SK-N-SH (cell line): ENCODE data around the gene TBC1D12. TPM values are rescaled to one million over a fixed set of nuclear protein-coding genes. Genes with fewer than 3 reads are reported as not detected.

Source experiments
- CTCF ChIA-PET: fragments of 300-600, 350-600 bp; formaldehyde crosslinking; extraction: SDS; loops from one replicate; lab custom pipeline; 2021; lab: Yijun Ruan, JAX
- POLR2A ChIA-PET: fragments of 350-600 bp; sonication (Branson Sonifier 250); formaldehyde crosslinking; extraction: SDS; loops from one replicate; lab custom pipeline; 2020; ENCODE audit warnings: antibody characterized with exemption, inconsistent platforms; lab: Yijun Ruan, JAX
- DNase-seq: peaks from one replicate; pipeline ENCODE4 v3.0.0; 2012
- H2AFZ ChIP-seq: fragments of 200-600 bp; sonication (generic); 2 replicates; pipeline ENCODE4 v1.8.1; 2016; ENCODE audit warnings: antibody characterized with exemption, mild to moderate bottlenecking, low read depth
- H3F3A ChIP-seq: fragments of 200-600 bp; sonication (generic); replicated peaks from 2 replicates; pipeline ENCODE3; 2016; ENCODE audit warnings: antibody characterized with exemption, mild to moderate bottlenecking; ENCODE audit not compliant: insufficient read depth
- H3K27ac ChIP-seq, 2 experiments: fragments of 200-500 bp in 1 of 2; fragments of 200-600 bp in 1 of 2; sonication (Bioruptor generic) in 1 of 2; sonication (generic), shearing (Covaris generic) in 1 of 2; 2 replicates each; pipeline versions ENCODE4 v1.5.1 to v1.6.1; 2014 to 2016; ENCODE audit warnings: low read depth in 2 of 2, inconsistent platforms in 1 of 2, low read length in 1 of 2, mild to moderate bottlenecking in 1 of 2, mixed read lengths in 1 of 2
- H3K27me3 ChIP-seq: fragments of 200-600 bp; sonication (generic), shearing (Covaris generic); 2 replicates; pipeline ENCODE4 v1.6.1; 2016; ENCODE audit warnings: mixed run types; ENCODE audit not compliant: insufficient read depth
- H3K36me3 ChIP-seq, 2 experiments: fragments of 200-500 bp in 1 of 2; fragments of 200-600 bp in 1 of 2; sonication (Bioruptor generic) in 1 of 2; sonication (generic) in 1 of 2; replicated peaks in 1 of 2; 2 replicates each; pipeline versions ENCODE3 to v1.5.1; 2014 to 2016; ENCODE audit warnings: low read length in 1 of 2, mild to moderate bottlenecking in 1 of 2; ENCODE audit not compliant: insufficient read depth in 2 of 2, control insufficient read depth in 1 of 2
- H3K4me1 ChIP-seq, 2 experiments: fragments of 200-500 bp in 1 of 2; fragments of 200-600 bp in 1 of 2; sonication (Bioruptor generic) in 1 of 2; sonication (generic), shearing (Covaris generic) in 1 of 2; 2 replicates each; pipeline versions ENCODE4 v1.5.1 to v1.6.1; 2014 to 2016; ENCODE audit warnings: low read depth in 1 of 2, low read length in 1 of 2, mixed run types in 1 of 2; ENCODE audit not compliant: insufficient read depth in 2 of 2, control insufficient read depth in 1 of 2
- H3K4me2 ChIP-seq: fragments of 200-600 bp; sonication (generic), shearing (Covaris generic); 2 replicates; pipeline ENCODE4 v1.6.1; 2017; ENCODE audit warnings: mixed run types
- H3K4me3 ChIP-seq, 2 experiments: fragments of 200-500 bp in 1 of 2; fragments of 200-600 bp in 1 of 2; sonication (Bioruptor generic) in 1 of 2; sonication (generic), shearing (Covaris generic) in 1 of 2; 2 replicates each; pipeline versions ENCODE4 v1.5.1 to v1.8.1; 2014 to 2016; ENCODE audit warnings: low read depth in 2 of 2, inconsistent platforms in 1 of 2, low read length in 1 of 2, mild to moderate bottlenecking in 1 of 2, mixed read lengths in 1 of 2, moderate library complexity in 1 of 2
- H3K79me2 ChIP-seq: fragments of 200-600 bp; sonication (generic); 2 replicates; pipeline ENCODE4 v1.8.1; 2017; ENCODE audit warnings: mild to moderate bottlenecking; ENCODE audit not compliant: insufficient read depth
- H3K9ac ChIP-seq: fragments of 200-600 bp; sonication (generic); 2 replicates; pipeline ENCODE4 v1.6.1; 2017; ENCODE audit warnings: mixed run types
- H3K9me2 ChIP-seq: fragments of 200-600 bp; sonication (generic); 2 replicates; pipeline ENCODE4 v1.6.1; 2017; ENCODE audit warnings: mixed run types
- H3K9me3 ChIP-seq: fragments of 200-600 bp; sonication (generic); 2 replicates; pipeline ENCODE4 v1.6.1; 2017; ENCODE audit warnings: mixed run types, mild to moderate bottlenecking, moderate library complexity
- H4K20me1 ChIP-seq: fragments of 200-600 bp; sonication (generic); 2 replicates; pipeline ENCODE4 v1.6.1; 2017; ENCODE audit warnings: mild to moderate bottlenecking, mixed run types; ENCODE audit not compliant: insufficient read depth
- EZH2phosphoT487 ChIP-seq: fragments of 200-600 bp; sonication (generic); IDR thresholded peaks from 2 replicates; pipeline ENCODE4 v1.6.1; 2017; ENCODE audit warnings: low read depth, mixed run types, mild to moderate bottlenecking, antibody characterized with exemption, moderate library complexity, borderline replicate concordance
- FOSL2 ChIP-seq: IDR thresholded peaks from 2 replicates; pipeline ENCODE4 v1.4.0; 2012; ENCODE audit warnings: low read depth, mild to moderate bottlenecking, moderate library complexity, borderline replicate concordance
- RFX5 ChIP-seq: IDR thresholded peaks from 2 replicates; pipeline ENCODE4 v1.6.1; 2012; ENCODE audit warnings: mild to moderate bottlenecking, improper control_type of control experiment, low read length
- WGBS: methylation state at CpG from one replicate; pipeline ENCODE4 v1.1.6; 2017; ENCODE audit warnings: low lambda C conversion rate; 5-methylcytosine and 5-hydroxymethylcytosine counted together
- polyA plus RNA-seq, 3 experiments: library from polyadenylated mRNA; depleted of rRNA; stranded (reverse); fragments of >200 nt; gene quantifications; 2 replicates each; pipeline ENCODE4 v1.2.3, GENCODE V29; 2012
- TF ChIP-seq, protein P1 (sequence below): IDR thresholded peaks from 2 replicates; pipeline ENCODE4 v1.4.0; 2012; ENCODE audit warnings: low read depth, borderline replicate concordance
- TF ChIP-seq, protein P2 (sequence below): fragments of 200-600 bp; sonication (generic); IDR thresholded peaks from 2 replicates; pipeline ENCODE4 v1.6.1; 2017; ENCODE audit warnings: antibody characterized with exemption, mild to moderate bottlenecking, moderate library complexity
- TF ChIP-seq, protein P3 (sequence below): IDR thresholded peaks from 2 replicates; pipeline ENCODE4 v1.4.0; 2012; ENCODE audit warnings: low read depth
- TF ChIP-seq, protein P4 (sequence below): IDR thresholded peaks from 2 replicates; pipeline ENCODE4; 2012
- TF ChIP-seq, protein P5 (sequence below): IDR thresholded peaks from 2 replicates; pipeline ENCODE4 v1.6.1; 2012; ENCODE audit warnings: mild to moderate bottlenecking, low read depth, low read length, moderate library complexity
- TF ChIP-seq, protein P6 (sequence below): fragments of 150-350 bp; IDR thresholded peaks from 2 replicates; pipeline ENCODE4 v1.6.1; 2017; ENCODE audit warnings: antibody characterized with exemption, low read length, low read depth, borderline replicate concordance

TBC1D12 gene
- polyA plus RNA-seq, 1 of the 3 experiments (the other 2 are of a cell fraction): 1.8 TPM

DNA sequence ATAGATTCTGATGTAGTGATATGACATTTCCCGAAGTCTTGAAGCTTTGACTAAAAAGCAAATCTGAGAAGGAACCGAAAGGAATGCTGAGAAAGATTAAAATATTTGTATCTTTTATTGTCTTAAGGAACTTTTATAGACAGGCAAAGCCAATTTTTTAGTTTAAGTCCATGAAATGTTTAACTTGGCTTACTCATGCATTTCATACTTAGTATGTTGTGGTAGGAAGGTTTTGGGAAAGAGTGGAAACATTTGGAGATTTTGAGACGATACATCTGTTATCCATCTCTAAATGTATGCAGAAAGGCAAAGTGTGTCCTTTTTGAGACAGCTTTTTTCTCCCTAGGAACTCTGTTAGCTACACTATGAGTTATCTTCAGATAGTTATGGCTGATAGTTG, 10.1 kb downstream of the TBC1D12 start:
- no peak overlapping the region for H2AFZ ChIP-seq
- TF ChIP-seq, protein P1, sequence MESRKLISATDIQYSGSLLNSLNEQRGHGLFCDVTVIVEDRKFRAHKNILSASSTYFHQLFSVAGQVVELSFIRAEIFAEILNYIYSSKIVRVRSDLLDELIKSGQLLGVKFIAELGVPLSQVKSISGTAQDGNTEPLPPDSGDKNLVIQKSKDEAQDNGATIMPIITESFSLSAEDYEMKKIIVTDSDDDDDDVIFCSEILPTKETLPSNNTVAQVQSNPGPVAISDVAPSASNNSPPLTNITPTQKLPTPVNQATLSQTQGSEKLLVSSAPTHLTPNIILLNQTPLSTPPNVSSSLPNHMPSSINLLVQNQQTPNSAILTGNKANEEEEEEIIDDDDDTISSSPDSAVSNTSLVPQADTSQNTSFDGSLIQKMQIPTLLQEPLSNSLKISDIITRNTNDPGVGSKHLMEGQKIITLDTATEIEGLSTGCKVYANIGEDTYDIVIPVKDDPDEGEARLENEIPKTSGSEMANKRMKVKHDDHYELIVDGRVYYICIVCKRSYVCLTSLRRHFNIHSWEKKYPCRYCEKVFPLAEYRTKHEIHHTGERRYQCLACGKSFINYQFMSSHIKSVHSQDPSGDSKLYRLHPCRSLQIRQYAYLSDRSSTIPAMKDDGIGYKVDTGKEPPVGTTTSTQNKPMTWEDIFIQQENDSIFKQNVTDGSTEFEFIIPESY: no peak
- TF ChIP-seq, protein P2, sequence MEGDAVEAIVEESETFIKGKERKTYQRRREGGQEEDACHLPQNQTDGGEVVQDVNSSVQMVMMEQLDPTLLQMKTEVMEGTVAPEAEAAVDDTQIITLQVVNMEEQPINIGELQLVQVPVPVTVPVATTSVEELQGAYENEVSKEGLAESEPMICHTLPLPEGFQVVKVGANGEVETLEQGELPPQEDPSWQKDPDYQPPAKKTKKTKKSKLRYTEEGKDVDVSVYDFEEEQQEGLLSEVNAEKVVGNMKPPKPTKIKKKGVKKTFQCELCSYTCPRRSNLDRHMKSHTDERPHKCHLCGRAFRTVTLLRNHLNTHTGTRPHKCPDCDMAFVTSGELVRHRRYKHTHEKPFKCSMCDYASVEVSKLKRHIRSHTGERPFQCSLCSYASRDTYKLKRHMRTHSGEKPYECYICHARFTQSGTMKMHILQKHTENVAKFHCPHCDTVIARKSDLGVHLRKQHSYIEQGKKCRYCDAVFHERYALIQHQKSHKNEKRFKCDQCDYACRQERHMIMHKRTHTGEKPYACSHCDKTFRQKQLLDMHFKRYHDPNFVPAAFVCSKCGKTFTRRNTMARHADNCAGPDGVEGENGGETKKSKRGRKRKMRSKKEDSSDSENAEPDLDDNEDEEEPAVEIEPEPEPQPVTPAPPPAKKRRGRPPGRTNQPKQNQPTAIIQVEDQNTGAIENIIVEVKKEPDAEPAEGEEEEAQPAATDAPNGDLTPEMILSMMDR: no peak
- TF ChIP-seq RFX5 (no peak), FOSL2 (no peak), EZH2phosphoT487 (no peak)
- TF ChIP-seq, protein P3, sequence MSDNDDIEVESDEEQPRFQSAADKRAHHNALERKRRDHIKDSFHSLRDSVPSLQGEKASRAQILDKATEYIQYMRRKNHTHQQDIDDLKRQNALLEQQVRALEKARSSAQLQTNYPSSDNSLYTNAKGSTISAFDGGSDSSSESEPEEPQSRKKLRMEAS: no peak
- TF ChIP-seq, protein P4, sequence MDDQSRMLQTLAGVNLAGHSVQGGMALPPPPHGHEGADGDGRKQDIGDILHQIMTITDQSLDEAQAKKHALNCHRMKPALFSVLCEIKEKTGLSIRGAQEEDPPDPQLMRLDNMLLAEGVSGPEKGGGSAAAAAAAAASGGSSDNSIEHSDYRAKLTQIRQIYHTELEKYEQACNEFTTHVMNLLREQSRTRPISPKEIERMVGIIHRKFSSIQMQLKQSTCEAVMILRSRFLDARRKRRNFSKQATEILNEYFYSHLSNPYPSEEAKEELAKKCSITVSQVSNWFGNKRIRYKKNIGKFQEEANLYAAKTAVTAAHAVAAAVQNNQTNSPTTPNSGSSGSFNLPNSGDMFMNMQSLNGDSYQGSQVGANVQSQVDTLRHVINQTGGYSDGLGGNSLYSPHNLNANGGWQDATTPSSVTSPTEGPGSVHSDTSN: no peak
- TF ChIP-seq, protein P5, sequence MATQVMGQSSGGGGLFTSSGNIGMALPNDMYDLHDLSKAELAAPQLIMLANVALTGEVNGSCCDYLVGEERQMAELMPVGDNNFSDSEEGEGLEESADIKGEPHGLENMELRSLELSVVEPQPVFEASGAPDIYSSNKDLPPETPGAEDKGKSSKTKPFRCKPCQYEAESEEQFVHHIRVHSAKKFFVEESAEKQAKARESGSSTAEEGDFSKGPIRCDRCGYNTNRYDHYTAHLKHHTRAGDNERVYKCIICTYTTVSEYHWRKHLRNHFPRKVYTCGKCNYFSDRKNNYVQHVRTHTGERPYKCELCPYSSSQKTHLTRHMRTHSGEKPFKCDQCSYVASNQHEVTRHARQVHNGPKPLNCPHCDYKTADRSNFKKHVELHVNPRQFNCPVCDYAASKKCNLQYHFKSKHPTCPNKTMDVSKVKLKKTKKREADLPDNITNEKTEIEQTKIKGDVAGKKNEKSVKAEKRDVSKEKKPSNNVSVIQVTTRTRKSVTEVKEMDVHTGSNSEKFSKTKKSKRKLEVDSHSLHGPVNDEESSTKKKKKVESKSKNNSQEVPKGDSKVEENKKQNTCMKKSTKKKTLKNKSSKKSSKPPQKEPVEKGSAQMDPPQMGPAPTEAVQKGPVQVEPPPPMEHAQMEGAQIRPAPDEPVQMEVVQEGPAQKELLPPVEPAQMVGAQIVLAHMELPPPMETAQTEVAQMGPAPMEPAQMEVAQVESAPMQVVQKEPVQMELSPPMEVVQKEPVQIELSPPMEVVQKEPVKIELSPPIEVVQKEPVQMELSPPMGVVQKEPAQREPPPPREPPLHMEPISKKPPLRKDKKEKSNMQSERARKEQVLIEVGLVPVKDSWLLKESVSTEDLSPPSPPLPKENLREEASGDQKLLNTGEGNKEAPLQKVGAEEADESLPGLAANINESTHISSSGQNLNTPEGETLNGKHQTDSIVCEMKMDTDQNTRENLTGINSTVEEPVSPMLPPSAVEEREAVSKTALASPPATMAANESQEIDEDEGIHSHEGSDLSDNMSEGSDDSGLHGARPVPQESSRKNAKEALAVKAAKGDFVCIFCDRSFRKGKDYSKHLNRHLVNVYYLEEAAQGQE: no peak
- TF ChIP-seq, protein P6, sequence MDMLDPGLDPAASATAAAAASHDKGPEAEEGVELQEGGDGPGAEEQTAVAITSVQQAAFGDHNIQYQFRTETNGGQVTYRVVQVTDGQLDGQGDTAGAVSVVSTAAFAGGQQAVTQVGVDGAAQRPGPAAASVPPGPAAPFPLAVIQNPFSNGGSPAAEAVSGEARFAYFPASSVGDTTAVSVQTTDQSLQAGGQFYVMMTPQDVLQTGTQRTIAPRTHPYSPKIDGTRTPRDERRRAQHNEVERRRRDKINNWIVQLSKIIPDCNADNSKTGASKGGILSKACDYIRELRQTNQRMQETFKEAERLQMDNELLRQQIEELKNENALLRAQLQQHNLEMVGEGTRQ: no peak
- TF ChIP-seq, all 33 proteins: peak for 0
- no peak overlapping the region for H3K4me3 ChIP-seq
- H3K27ac ChIP-seq: peak overlapping the region in 1 of 2 experiments; percentile 61; a peak in 1 of 4 replicates
- H3K36me3 ChIP-seq: no peaks in the 10 kb centered on the region
- no peaks in the 10 kb centered on the region for H3K9me2 ChIP-seq
- POLR2A ChIA-PET: no interaction called here
- H3K9me3 ChIP-seq: no peaks in the 10 kb centered on the region
- H3K4me2 ChIP-seq: peak overlapping the region; percentile 46; the same call in 1 of the 2 replicates
- peaks cover 65% of the 10 kb centered on the region for H3K79me2 ChIP-seq
- no peak overlapping the region for H3K9ac ChIP-seq
- CTCF ChIA-PET: interaction anchor here (1.9 to 4.4 kb wide), 2 partner anchors 8 to 32 kb away, joined by 5 to 21 read pairs; no protein-coding TSS in a partner anchor
- H3K27me3 ChIP-seq: no peaks in the 10 kb centered on the region
- no peak for DNase-seq
- peaks cover 0 to 9% of the 10 kb centered on the region in 2 experiments; a peak in 1 of 4 replicates for H3K4me1 ChIP-seq
- 58% methylated on average over 3 of the region's 3 CpGs for WGBS
- H3F3A ChIP-seq: peaks cover 5% of the 10 kb centered on the region
- no peaks in the 10 kb centered on the region for H4K20me1 ChIP-seq
